Limb (tissue), 2 donors: ENCODE data around the gene PABPC3.

Source experiments
- DNase-seq, 2 donors: peaks; one replicate each; pipeline ENCODE4 v3.0.0-alpha.2; 2016; ENCODE audit errors: extremely low spot score in 2 of 2

Gene PABPC3

DNA sequence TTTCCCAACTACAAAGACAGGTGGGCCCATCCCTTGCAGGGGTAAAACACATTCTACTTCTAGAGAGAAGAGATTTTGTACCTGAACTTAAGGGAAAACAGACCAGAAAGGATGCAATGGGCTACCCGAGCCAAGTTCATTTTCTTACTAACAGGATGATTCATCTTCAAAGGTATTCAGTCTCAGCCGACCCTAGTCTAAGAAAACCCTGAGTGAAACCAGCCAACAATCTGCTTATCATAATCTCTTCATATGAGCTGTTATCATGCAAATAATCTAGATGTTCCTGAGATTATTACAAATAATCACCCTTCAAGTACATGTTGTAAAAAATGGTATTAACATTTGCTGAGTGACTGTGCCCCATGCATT lies 15.6 kb downstream of the PABPC3 start:
- no peak for DNase-seq

DNA sequence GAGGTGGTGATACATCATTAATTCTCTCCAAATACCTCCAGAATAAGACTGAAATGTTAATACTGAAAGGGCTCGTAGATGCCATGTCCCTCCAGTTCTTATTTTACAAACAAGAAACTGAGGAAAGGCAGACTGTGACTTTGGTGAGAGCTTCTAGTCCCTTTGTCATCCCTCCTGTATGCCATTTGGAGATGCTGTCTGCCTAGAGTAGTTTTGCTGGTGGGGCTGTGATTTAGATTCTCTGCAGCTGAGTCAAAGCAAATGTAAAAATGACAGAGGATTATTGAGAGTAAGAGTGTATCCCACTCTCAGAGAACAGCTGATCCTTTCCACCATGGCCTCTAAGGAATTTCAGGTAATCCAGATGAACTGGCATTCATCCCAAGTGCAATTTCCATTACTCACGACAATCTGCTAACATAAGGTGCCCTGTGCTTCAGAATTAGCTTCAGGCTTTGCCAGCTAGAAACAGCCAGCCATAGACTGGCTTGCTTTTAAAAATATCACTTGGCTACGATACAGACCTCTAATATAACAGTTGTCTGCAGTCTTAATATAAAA lies 16.8 kb downstream of the PABPC3 start:
- DNase-seq, result no peak

DNA sequence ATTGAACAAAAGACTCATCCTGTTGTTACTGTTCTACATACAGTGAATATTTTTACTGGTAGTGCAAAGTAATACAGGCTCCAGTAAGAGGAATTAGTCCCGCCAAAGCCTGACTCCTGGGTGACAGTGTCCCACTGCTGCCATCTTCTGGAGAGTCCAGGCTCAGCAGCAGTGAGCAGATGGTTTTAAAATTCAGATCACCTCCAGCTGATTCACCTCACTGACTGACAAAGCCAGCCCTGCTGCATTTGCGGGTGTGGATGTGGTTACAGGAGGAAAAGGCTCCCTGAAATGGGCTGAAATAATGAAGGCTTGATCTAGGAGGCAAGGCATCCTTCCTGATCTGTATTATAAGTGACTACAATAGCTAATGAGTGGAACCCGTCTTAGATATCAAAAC lies 18.3 kb downstream of the PABPC3 start:
- DNase-seq, result peak; percentile 77 to 88

DNA sequence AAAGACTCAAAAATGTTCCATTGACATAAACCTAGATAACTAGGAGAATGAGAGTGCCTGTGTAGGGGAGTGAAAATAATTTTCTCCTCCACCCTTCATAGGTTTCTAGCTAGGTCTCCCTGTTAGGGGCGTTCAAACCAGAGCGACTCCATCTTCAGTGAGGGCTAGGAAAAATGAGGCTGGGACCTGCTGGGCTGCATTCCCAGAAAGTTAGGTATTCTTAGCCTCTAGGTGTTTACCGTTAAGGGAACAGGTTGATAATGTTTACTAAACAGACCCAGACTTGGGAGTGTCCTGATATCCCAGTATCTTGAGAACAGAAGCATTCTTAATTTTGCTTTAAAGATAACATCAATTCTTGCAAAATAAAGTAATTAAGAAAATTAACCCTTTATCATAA lies 20.1 kb downstream of the PABPC3 start:
- no peak for DNase-seq

DNA sequence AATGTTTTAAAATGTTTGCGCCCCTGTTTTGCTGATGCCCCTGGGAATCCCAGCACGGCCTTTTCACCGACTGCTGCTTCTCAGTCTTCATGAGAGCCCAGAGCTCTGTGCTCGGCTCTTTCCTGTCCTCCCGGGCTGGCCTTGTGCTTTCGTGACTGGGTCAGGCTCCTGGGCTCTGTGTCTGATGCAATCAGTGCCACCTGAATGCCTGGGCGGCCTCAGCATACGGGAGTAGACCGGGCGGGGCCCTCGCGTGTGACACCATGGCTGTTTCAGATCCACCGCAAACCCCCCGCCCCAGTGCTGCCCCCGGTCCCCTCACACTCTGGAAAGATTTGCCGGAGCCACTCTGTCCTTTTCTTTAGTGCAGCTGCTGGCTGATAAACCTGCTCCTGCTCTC lies 21.4 kb downstream of the PABPC3 start:
- DNase-seq, result no peak

DNA sequence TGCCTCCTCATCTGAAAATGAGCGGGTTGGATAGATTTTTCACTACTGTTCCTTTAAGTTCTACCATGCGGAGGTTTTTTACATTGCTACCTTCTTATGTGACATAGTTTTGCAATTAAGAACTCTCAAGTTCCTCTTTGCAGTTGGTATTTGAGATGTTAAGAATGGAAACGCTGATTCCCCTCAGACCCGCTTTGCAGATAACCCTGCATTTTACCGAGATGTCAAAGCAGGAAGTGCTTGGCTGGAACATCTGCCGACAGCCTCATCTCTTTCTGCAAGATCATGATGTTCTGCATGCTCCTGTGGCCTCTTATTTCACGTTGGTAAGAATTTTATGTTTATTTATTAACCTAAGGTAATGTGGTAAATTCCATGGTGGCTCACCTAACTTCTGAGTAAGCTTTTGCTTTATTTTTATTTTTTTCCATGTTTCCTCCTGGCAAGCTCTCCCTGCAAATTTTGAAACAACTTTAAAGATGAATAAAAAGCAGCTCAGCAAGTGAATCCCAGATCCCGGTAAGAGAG lies 22.5 kb downstream of the PABPC3 start:
- DNase-seq, result no peak

DNA sequence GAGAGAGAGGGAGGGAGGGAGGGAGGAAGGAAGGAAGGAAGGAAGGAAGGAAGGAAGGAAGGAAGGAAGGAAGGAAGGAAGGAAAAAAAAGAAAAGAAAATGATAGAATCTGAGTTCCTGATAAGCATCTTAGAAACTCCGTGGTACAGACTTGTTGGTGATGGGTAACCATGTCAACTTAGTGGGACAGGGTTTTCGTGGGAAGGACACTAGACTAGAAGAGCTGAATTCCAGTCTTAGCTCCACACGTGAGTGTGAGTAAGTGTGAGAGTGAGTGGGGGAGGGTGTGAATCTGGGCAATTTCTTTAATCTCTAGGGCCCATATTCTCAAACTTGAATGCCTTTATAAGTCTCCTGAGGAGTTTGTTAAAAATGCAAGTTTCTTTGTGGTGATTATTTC lies 35.0 kb downstream of the PABPC3 start:
- no peak for DNase-seq

DNA sequence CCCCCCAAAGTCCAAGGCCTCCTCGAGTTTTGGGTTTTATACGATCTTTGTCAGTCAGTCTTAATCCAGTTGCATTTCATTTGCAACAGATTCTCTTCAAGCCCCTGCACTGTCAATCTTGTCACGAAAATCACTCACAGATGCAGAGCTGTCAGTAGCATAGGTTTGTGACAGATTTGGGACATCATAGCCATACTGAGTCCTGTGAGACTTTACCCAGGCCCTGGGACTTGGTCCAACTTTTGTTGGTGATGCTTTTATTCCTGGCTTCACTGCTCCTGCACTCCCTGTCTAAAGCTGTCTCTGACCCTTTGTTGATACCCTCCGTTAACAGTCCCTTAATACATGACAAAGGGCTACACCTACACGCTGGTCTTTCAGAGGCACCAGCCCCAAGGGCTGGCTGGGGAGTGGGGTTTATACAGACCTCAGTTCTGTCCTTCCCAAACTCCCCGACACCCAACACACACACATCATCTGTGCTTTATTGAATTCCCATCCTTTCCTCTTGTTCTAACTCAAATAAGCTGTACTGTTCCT lies 36.0 kb downstream of the PABPC3 start:
- no peak for DNase-seq

DNA sequence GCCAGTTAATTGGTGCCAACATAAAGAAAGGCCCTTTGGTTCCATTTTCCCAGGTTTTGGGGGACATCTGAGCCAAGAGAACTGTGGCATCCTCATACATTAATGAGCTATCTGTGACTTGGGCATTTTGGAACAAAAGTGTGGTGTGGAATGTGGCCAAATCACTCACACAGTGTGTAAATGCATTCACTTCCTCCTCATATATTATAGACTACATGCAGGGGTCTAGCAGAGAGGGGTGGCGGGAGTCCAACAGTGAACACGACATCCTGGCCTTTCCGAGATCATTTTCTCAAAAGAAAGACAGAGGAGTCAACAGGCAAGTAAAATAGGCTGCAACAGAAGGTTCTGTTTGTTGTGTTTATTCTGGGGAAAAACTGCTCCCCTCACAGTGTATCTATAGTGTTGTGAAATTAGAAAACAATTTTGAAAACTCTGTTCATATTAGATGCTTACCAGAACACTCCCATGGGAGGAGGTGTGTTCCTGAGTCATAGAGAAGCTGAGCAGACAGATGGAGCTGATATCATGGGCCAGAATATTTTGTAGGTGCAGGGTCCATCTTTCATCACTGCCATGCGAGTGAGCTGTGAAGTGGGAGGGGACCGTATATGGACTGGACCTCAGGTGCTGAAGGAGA lies 36.9 kb downstream of the PABPC3 start:
- DNase-seq, result no peak

DNA sequence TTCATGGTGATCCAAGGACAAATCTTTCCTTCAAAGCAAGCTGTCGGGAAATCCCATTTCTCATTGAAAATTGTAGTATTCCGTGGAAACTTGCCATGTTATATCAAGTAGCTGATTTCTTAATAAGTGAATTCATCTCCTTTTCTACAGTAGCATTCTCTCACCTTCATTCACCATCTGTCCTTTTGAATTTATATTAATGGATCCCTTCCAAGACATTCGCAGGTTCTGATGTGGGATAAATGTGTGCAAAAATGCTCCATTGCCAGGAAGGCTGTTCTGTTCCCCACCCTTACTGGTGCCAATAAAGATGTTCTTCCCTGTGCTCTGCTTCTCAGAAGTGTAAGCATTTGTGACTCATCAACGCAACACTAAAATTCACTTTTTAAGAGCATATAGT lies 40.0 kb downstream of the PABPC3 start:
- DNase-seq, result no peak

DNA sequence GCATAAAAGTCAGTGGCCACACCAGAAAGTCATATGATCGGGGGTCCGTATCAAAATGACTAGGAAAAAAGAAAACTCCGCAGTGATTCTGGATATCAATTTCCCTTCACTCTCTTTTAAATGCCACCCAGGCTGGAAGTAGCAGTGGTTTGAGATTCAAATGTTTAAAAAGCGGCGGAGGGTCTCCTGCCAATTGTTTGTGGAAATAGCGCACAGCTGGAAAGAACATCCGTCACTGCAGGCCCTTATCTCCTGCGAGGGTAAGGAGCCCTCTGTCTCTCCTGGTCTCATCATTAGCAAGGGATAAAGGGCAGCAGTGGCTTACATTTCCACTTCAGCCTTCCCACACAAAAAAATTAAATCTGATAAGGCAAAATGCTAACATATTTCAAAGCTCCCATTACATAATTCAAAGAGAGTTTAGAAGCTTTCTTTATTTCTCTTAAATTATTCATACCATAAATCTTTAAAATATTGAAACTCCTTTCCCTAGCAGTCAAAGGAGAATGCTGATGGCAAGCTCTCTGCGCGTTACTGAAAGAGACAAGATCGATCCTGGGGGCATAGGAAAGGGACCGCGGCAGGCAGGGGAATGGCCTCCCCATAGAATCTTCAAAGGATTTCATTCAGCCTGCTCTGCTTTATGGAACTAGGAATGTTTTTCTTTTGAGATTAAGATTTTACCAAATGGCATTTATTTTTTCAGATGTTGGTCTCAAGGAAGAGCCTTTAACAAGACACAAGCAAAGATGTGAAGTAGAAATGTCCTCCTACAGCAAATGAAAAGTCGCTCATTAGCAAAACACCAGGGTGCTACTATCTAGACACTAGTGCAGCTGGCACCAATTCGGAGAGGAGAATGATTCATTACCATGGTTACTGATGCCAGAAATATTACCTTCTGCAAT lies 41.2 kb downstream of the PABPC3 start:
- DNase-seq, result no peak

DNA sequence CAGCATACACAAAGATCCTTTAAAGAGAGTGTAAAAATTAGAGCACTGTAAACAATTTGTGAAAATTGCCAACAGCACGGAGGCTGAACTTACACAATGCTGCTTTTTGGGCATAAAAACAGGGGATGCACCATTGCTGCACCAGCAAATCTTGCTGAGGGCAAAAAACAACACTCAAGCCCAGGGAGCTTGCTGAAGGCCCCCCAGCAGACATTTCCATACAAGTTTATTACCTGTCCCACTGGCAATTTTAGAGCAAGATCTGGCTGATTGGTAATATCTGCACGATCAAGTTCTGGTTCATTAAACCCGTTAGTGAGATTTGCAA lies 41.8 kb downstream of the PABPC3 start:
- DNase-seq, result no peak

DNA sequence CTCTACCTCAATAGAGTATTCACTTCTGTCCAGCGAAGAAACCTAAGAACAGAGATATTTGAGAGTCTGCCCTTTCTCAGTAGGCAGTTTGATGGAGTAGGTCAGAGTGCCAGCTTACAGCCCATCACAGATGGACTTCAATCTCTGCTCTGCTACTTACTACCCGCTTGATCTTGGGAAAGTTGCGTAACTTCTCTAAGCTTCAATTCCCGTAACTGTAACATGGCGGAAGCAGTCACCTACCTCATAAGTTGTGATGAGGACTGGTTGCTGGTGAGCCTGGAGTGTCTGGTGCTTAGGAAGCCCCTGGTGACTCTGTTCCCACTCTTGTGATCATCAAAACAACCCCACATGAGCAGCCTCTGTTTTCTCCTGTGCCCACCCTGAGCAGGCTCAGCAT lies 45.1 kb downstream of the PABPC3 start:
- DNase-seq, result no peak

DNA sequence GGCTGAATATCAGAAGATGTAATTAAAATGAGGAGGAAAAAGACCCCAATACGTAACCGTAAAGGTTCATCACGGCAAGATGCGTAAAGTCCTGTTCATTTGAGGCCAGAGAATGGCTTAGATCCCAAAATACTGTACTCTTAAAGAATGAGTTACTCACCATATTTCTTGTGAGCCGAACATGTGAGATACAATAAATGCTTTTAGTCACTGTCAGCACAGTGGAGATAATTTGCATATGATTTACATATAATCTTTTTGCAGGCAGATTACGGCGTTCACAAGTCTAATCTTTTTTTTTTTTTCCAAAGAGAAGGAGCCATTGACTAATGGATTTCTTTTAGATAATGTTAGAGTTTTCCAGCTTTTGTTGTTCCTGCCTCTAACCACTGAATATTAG lies 47.8 kb downstream of the PABPC3 start:
- no peak for DNase-seq

DNA sequence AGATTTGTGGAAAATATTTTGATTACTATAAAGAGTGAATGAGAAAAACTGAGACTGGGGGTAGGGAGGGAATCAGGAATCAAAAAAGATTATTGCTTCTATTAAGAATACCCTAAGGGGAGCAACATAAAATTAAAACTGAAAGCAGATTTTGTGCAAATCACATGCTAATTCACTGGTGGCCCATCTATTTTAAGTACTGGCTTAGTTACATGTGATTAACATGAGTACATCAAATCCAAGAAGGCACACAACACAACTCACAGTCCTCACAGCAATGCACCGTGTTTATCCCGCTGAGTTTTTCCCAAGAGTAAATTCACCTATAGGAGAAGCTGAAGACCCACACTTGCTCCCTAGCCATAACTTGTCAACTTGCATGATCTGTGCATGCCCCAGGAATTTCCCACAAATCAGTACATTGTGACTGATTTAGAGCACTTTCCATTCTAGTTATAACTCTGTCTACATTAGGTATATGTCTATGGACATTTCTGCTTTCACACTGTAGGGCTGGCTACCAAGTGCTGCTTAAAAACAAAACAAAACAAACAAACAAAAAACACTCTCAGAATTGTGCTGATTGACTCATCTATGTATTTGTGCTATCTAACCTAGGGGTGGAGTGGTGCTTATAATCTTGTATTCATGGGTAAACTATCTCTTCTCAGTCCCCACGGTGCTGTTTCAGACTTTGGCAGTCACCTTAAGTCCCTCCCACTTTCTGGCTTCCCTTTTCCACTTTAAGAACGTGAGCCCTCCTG lies 51.9 kb downstream of the PABPC3 start:
- DNase-seq, result no peak

DNA sequence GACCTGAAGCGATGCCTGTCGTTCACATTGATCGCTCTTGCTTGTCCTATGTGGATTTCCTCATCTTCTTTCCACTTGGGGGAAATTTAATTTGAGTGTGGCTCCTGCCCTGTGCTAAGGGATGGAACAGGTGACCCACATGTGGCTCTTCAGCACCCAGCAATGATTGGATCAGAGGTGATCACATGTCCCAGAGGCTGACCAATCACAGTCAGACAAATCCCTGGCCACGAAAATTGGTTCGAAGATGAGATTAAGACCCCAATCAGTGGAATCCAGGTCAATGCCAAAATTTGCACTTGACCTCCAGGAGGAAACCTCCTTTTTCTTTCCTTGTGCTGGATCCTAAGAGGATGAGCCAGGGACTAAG lies 52.5 kb downstream of the PABPC3 start:
- no peak for DNase-seq
